Suprapubic skin (tissue), 4 donors: ENCODE results near the gene LPP.

Experiments
- EP300 ChIP-seq: sonication (generic); formaldehyde crosslinking; IDR thresholded peaks from one replicate; pipeline ENCODE4 v1.6.1; 2017; ENCODE audit warnings: antibody characterized with exemption
- POLR2A ChIP-seq, 2 donors: fragments of 450-650 bp; IDR thresholded peaks; one replicate each; pipeline ENCODE4 v1.6.1; 2017; ENCODE audit warnings: antibody characterized with exemption in 2 of 2, mild to moderate bottlenecking in 2 of 2, moderate library complexity in 2 of 2
- POLR2AphosphoS5 ChIP-seq, 3 donors: sonication (generic); formaldehyde crosslinking; IDR thresholded peaks; one replicate each; pipeline ENCODE4 v1.6.1; 2017; ENCODE audit warnings: antibody characterized with exemption in 3 of 3
- TF ChIP-seq, protein P1 (sequence below), 2 donors: fragments of 200-600 bp in 1 of 2; fragments of 450-650 bp in 1 of 2; sonication (generic) in 1 of 2; IDR thresholded peaks; one replicate each; pipeline ENCODE4 v1.5.1; 2016 to 2019; ENCODE audit warnings: antibody characterized with exemption in 2 of 2, mild to moderate bottlenecking in 1 of 2, moderate library complexity in 1 of 2

- TF ChIP-seq, protein P1, sequence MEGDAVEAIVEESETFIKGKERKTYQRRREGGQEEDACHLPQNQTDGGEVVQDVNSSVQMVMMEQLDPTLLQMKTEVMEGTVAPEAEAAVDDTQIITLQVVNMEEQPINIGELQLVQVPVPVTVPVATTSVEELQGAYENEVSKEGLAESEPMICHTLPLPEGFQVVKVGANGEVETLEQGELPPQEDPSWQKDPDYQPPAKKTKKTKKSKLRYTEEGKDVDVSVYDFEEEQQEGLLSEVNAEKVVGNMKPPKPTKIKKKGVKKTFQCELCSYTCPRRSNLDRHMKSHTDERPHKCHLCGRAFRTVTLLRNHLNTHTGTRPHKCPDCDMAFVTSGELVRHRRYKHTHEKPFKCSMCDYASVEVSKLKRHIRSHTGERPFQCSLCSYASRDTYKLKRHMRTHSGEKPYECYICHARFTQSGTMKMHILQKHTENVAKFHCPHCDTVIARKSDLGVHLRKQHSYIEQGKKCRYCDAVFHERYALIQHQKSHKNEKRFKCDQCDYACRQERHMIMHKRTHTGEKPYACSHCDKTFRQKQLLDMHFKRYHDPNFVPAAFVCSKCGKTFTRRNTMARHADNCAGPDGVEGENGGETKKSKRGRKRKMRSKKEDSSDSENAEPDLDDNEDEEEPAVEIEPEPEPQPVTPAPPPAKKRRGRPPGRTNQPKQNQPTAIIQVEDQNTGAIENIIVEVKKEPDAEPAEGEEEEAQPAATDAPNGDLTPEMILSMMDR (IDR thresholded peaks at IDR 0.05): no peak
- TF ChIP-seq POLR2AphosphoS5 (IDR thresholded peaks at IDR 0.05): no peak
- TF ChIP-seq POLR2A (IDR thresholded peaks at IDR 0.05): no peak
- TF ChIP-seq EP300: no peak
Measured at GRCh38 chr3:188926111-188926510, 772.2 kb downstream of the LPP start.
